Loucy (cell line): ENCODE results near the gene LKAAEAR1.
"Not testable (repeated sequence)": the region's sequence is repeated elsewhere in the genome, so short reads cannot be mapped to it uniquely, and the experiment has no call there.

ENCODE experiments used
- H2AFZ ChIP-seq: fragments of 200-600 bp; sonication (generic); 2 replicates; pipeline ENCODE4 v1.6.0; 2016; ENCODE audit warnings: antibody characterized with exemption, mild to moderate bottlenecking, low read length, moderate library complexity
- H3F3A ChIP-seq: fragments of 200-600 bp; 2 replicates; pipeline ENCODE4 v1.6.0; 2016; ENCODE audit warnings: antibody characterized with exemption, low read depth, mild to moderate bottlenecking
- H3K27me3 ChIP-seq: fragments of 200-600 bp; sonication (generic); 2 replicates; pipeline ENCODE4 v1.6.1; 2014; ENCODE audit warnings: low read length, mild to moderate bottlenecking; ENCODE audit not compliant: insufficient read depth, poor library complexity, severe bottlenecking
- H3K36me3 ChIP-seq: fragments of 200-600 bp; sonication (generic); 2 replicates; pipeline ENCODE4 v1.6.1; 2016; ENCODE audit warnings: low read length; ENCODE audit not compliant: insufficient read depth
- H3K4me1 ChIP-seq: fragments of 200-600 bp; sonication (generic); 2 replicates; pipeline ENCODE4 v1.5.1; 2014; ENCODE audit warnings: low read length, mild to moderate bottlenecking; ENCODE audit not compliant: insufficient read depth, poor library complexity, severe bottlenecking
- H3K4me2 ChIP-seq: fragments of 200-600 bp; sonication (generic); 2 replicates; pipeline ENCODE4 v1.6.0; 2014; ENCODE audit warnings: antibody characterized with exemption, low read length, low read depth, mild to moderate bottlenecking; ENCODE audit not compliant: poor library complexity, severe bottlenecking
- H3K4me3 ChIP-seq: fragments of 200-600 bp; sonication (generic); 2 replicates; pipeline ENCODE4 v1.5.1; 2014; ENCODE audit warnings: low read length, mild to moderate bottlenecking, mixed read lengths; ENCODE audit not compliant: poor library complexity, severe bottlenecking
- H3K79me2 ChIP-seq: fragments of 200-600 bp; sonication (generic); 2 replicates; pipeline ENCODE4 v1.6.1; 2014; ENCODE audit warnings: low read length; ENCODE audit not compliant: insufficient read depth
- H3K9ac ChIP-seq: fragments of 200-600 bp; sonication (generic); 2 replicates; pipeline ENCODE4 v1.6.0; 2014; ENCODE audit warnings: mild to moderate bottlenecking, low read depth, low read length, moderate library complexity; ENCODE audit not compliant: poor library complexity, severe bottlenecking
- H3K9me2 ChIP-seq: fragments of 200-600 bp; sonication (generic); replicated peaks from 2 replicates; pipeline ENCODE4 v1.6.1; 2016; ENCODE audit warnings: low read depth, low read length, mixed read lengths
- H3K9me3 ChIP-seq: fragments of 200-600 bp; sonication (generic); 2 replicates; pipeline ENCODE4 v1.6.1; 2014; ENCODE audit warnings: mild to moderate bottlenecking, antibody characterized with exemption, low read length, low read depth; ENCODE audit not compliant: insufficient read depth
- H4K20me1 ChIP-seq: fragments of 200-600 bp; sonication (generic); 2 replicates; pipeline ENCODE4 v1.6.0; 2014; ENCODE audit warnings: antibody characterized with exemption, low read length, mild to moderate bottlenecking; ENCODE audit not compliant: insufficient read depth, poor library complexity, severe bottlenecking
- CTCF ChIP-seq: fragments of 200-600 bp; sonication (generic); conservative IDR thresholded peaks from 2 replicates; pipeline ENCODE4 v1.5.1; 2014; ENCODE audit warnings: mild to moderate bottlenecking, antibody characterized with exemption, low read length
- EZH2phosphoT487 ChIP-seq: fragments of 200-600 bp; IDR thresholded peaks from 2 replicates; pipeline ENCODE4 v1.6.1; 2018; ENCODE audit warnings: antibody characterized with exemption, mild to moderate bottlenecking, moderate library complexity, borderline replicate concordance

LKAAEAR1 gene

DNA sequence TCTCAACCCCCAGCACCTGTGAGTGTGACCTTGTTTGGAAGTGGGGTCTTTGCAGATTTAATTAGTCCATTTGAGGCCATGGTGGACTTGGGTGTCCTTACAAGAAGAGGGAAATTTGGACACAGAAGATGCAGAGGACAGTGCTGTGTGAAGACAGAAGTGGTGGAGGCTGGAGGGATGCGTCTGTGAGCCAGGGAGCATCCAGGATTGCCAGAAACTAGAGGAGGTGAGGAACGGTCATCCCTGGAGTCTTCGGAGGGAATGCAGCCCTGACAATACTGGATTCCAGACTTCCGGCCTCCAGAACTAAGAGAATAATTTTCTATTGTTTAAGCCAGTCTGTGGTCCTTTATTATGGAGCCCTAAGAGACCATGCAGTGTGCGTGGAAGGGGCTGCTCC is 46.1 kb upstream of the LKAAEAR1 start:
- Histone ChIP-seq H3K9me2 (no peaks in the 10 kb centered on the region), H4K20me1 (no peaks in the 10 kb centered on the region), H2AFZ (no peak overlapping the region), H3K27me3 (no peaks in the 10 kb centered on the region), H3K4me1 (no peaks in the 10 kb centered on the region), H3K4me3 (no peak overlapping the region), H3K79me2 (no peaks in the 10 kb centered on the region), H3K9ac (no peak overlapping the region), H3K9me3 (peaks cover 8% of the 10 kb centered on the region; the same call in 1 of the 2 replicates), H3K4me2 (no peak overlapping the region), H3F3A (no peaks in the 10 kb centered on the region), H3K36me3 (no peaks in the 10 kb centered on the region)
- no peak for TF ChIP-seq EZH2phosphoT487
- no peak for TF ChIP-seq CTCF

- Histone ChIP-seq H3K9me2 (no peaks in the 10 kb centered on the region), H3K9ac (no peak overlapping the region), H2AFZ (no peak overlapping the region), H3K79me2 (no peaks in the 10 kb centered on the region), H3K4me1 (no peaks in the 10 kb centered on the region), H3F3A (no peaks in the 10 kb centered on the region), H4K20me1 (no peaks in the 10 kb centered on the region), H3K9me3 (peaks cover 8% of the 10 kb centered on the region; the same call in 1 of the 2 replicates), H3K4me3 (no peak overlapping the region), H3K4me2 (no peak overlapping the region), H3K27me3 (no peaks in the 10 kb centered on the region), H3K36me3 (no peaks in the 10 kb centered on the region)
- TF ChIP-seq EZH2phosphoT487 (no peak), CTCF (no peak)
These were observed 45.1 kb upstream of the LKAAEAR1 start for GRCh38 chr20:64129146-64129782.

GRCh38 chr20:64123517-64123916 is 39.3 kb upstream of the LKAAEAR1 start:
- not testable (repeated sequence) for H3K27me3 ChIP-seq, H4K20me1 ChIP-seq, H3K36me3 ChIP-seq, H3K9me3 ChIP-seq, H3K9ac ChIP-seq, H3K4me2 ChIP-seq, H2AFZ ChIP-seq, H3K4me3 ChIP-seq, H3F3A ChIP-seq, H3K79me2 ChIP-seq, H3K9me2 ChIP-seq, H3K4me1 ChIP-seq

DNA sequence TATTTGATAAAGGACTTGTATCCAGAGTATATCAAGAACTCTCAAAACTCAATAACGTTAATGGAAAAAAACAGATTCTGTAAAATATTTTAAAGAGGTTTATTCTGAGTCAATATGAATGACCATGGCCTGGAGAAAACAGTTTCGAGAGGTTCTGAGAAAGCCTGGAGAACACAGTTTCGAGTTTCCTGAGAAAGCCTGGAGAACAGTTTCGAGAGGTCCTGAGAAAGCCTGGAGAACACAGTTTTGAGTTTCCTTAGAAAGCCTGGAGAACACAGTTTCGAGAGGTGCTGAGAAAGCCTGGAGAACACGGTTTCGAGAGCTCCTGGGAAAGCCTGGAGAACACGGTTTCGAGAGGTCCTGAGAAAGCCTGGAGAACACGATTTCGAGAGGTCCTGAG is 38.7 kb upstream of the LKAAEAR1 start:
- H3K9me3 ChIP-seq, H3K27me3 ChIP-seq, H3K9ac ChIP-seq, H3K9me2 ChIP-seq, H3K4me1 ChIP-seq, H3F3A ChIP-seq, H4K20me1 ChIP-seq, H3K4me3 ChIP-seq, H3K79me2 ChIP-seq, H3K4me2 ChIP-seq, H3K36me3 ChIP-seq, H2AFZ ChIP-seq: not testable (repeated sequence)
